Measurements from ENCODE around the gene ABHD12.

The ABHD12 gene

DNA sequence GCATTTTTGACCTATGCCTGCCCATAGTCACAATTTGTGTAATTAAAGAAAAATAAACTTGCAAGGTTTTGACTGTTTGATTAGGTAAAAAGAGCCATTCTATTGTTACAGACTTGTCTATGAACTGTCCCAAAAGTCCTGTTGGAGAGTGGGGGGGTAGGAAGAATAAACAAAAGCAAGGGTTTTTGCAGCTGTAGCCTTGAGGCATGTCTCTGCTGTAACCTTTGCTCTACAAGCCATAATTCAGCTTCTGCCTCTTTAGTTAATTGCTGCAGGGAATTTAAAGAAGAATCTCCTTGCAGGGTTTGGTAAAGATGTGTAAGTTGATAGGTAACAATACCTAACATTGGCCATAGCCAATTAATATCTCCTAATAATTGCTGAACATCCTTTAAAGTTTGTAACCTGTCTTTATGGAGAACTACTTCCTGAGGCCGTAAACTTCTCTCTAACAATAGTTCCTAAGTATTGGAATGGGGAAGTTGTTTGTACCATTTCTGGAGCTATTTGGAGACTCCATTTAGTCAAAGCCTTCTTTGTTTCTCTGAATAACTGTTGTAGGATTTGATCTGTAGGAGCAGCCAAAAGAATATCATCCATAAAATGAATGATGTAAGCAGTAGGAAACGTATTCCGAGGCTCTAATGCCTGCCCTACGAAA is 7.9 kb upstream of the ABHD12 start:
- FAIRE-seq (no peak), DNase-seq (ENCODE audit: insufficient read length, low spot score) (no peak)
- no peak for TF ChIP-seq POLR2A (IDR thresholded peaks at IDR 0.05; ENCODE audit: low read depth, low read length)

DNA sequence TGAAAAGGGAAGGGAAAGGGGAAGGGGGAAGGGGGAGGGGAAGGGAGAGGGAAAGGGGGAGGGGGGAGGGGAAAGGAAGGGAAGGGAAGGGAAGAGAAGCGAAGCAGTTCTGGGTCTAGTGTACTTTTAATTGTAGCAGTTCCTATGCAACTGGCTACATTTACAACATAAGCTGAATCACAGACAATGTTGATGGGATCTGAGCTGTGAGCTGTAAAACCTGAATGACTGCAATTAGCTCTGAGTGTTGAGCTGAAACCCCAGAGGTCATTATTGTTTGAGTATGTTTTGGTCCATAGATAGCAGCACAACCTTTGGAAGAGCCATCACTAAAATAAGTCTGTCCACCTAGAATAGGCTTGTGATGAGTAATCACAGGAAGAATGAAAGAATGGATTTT is 7.2 kb upstream of the ABHD12 start:
- TF ChIP-seq POLR2A (IDR thresholded peaks at IDR 0.05; ENCODE audit: low read depth, low read length): no peak
- FAIRE-seq (no peak), DNase-seq (ENCODE audit: insufficient read length, low spot score) (no peak)

DNA sequence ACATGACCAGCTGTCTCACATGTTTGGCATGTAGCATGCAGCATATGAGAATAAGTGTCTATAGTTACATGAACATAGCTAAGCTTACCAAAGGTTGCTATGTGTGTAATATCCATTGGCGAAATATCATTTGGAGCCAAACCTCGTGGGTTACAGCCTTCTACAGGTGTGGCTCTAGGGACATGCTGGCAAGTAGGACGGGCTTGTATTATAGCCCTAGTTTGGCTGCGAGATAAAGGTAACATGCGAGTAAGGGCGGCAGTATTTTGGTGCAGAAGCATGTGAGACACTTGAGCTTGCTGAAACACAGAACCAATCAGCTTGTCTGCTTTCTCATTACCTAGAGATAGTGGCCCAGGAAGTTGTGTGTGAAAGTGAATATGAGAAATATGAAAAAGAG is 6.5 kb upstream of the ABHD12 start:
- no peak for FAIRE-seq
- DNase-seq (ENCODE audit: insufficient read length, low spot score): no peak
- no peak for TF ChIP-seq POLR2A (IDR thresholded peaks at IDR 0.05; ENCODE audit: low read depth, low read length)

DNA sequence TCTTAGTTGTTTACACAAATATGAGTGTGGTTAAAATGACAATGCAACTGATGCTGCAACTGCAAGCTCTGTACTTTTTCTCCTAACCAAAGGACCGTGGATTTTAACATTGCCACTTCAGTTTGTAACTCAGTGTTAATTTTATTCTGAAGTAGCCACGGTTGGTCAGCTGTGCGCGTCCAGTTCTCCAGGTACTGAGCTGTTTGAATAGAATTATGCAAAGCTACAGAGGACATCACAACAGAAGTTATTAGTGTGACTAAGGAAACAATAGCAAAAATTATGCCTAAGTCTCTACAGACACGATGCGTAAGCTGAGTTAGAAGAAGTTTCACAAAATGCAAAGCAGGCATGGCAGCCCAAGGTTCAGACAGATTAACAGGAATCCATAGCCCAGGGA is 4.4 kb upstream of the ABHD12 start:
- FAIRE-seq (no peak), DNase-seq (ENCODE audit: insufficient read length, low spot score) (no peak)
- TF ChIP-seq POLR2A (IDR thresholded peaks at IDR 0.05; ENCODE audit: low read depth, low read length): no peak

DNA sequence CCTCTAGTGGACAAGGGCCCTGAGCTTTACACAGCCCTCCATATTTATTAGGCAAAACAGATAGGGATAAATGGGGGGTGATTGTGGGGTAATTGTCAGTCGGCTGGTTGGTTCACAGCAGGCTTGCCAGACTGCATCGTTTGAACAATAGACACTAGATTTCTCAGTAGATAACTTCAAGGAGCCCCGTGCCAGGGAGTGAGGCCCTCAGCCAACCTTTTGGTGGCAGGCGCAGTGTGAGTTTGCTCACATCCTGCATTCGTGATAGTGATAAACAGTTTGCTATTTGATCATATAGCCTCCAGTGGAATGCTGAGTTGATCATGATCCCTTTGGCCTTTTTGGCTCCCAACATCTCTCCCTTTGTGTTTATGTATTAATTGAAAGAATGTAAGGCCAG is 3.6 kb upstream of the ABHD12 start:
- DNase-seq (ENCODE audit: insufficient read length, low spot score) (no peak), FAIRE-seq (no peak)

DNA sequence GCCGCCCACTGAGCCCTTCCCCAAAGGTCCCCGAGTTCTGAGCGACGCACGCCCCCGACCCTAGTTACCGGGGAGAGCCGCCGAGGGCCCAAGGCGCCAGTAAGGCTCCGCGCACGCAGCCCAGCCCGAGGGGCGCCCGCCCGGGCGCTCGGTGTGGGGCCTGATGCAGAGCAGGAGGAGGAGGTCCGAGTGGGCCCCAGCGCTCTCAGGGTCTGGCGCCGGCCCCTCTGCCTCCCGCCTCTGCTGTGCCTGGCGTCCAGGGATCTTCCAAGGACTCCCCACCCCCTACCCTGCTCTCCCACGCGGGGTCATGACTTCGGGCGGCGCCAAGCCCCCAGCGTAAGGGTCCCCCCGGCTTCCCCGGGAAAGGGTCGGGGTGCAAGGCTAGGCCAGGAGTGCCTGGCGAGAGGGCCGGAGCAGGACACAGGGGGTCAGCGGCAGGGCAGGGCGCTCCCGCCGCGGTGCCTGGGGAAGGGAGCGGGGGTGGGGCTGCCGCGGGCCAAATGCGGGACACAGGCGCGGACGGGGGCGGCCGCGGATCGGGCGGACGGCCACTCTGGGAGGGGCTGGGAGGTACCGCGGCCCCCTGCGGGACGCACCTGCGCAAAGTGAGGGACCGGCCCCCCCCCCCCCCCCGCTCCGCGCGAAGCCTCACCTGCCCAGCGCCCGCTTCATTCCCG is 637 bp downstream of the ABHD12 start:
- FAIRE-seq (no peak), DNase-seq (ENCODE audit: insufficient read length, low spot score) (peak; percentile 23)
- TF ChIP-seq POLR2A (IDR thresholded peaks at IDR 0.05; ENCODE audit: low read depth, low read length): no peak

More for the DNA sequence above, 3.6 kb upstream of the ABHD12 start:
- no peak for TF ChIP-seq POLR2A (IDR thresholded peaks at IDR 0.05; ENCODE audit: low read depth, low read length)

DNA sequence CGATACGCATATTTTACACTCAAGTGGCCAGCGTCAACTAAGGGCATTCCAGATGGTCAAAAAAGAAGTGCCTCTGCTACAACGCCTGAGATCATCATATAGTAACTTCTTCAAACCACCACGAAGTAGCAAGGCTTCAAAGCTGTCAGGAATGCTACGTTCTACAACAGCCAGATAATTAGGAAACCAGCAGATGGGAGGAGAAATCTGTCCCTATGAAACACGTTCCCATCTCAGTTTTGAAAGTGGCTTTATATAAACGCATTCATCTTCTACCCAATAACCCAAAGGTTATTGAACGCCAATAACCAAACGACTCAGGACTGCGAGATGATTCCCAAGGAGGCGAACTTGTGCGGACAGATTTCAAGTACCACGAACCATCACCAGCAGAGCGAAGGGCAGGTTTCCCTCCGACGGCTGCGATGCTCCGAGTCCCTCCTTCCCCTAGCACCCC is 1.2 kb downstream of the ABHD12 start:
- DNase-seq (ENCODE audit: insufficient read length, low spot score) (peak; percentile 16), FAIRE-seq (no peak)
- no peak for TF ChIP-seq POLR2A (IDR thresholded peaks at IDR 0.05; ENCODE audit: low read depth, low read length)

DNA sequence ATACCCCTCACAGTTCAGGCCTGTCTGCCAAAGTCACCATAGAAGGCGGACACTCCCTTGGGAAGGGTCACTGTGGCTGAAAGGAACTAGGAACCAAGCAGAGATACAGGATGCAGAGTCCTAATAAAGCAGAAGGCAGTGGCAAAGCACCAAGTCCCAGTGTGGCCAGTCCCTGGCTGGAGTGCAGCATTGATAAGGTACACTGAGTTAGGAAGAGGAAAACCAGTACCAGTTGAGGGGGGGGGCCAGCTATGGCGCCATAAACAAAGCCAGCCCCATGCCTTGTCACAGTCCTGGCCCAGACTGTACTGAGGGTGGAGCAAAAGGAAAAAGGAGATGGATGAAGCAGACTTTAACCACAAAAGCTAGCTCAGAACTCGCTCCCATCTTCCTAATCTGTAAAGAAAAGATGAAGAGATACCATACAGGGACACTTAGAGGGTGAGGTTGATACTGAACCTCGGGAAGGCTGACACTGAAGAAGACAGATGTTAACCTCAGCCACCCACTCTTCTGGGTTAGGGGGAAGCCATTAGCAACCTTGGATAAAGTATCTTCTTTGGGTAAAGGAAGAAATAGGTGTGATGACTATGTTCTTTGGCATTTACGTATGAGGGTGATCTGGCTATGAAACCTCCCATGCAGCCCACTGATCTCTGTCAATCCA is 7.8 kb downstream of the ABHD12 start:
- FAIRE-seq (no peak), DNase-seq (ENCODE audit: insufficient read length, low spot score) (no peak)
- TF ChIP-seq POLR2A (IDR thresholded peaks at IDR 0.05; ENCODE audit: low read depth, low read length): no peak

DNA sequence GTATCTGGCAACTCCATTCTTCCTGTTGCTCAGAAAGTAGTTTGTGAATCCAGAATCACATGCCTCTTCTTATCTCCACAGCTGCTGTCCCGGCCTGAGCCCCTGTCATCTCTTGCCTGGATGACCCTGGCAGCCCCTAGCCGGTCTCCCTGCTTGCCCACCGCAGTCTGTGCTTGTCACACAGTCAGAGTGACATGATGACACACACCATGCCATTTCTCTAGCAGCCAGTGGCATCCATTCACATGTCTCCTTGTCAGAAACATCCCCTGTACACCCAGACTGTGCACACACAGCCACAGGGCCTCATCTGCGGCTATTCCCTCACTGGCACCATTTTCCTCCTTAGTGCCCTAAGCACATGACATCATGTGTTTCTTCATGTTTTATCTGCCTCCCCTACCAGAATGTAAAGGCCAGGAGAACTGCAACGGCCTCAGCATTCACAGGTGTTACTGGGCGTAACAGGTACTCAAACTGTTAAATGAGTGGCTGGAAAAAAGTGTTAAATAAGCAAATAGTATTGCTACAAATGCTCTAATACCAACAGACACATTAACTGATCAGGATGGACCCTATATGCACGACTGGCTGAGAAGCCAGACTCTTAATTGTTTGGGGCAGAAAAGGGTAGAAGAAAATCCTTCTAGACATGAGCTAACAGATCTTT is 9.6 kb downstream of the ABHD12 start:
- FAIRE-seq: no peak
- TF ChIP-seq POLR2A (IDR thresholded peaks at IDR 0.05; ENCODE audit: low read depth, low read length): no peak
- no peak for DNase-seq (ENCODE audit: insufficient read length, low spot score)

DNA sequence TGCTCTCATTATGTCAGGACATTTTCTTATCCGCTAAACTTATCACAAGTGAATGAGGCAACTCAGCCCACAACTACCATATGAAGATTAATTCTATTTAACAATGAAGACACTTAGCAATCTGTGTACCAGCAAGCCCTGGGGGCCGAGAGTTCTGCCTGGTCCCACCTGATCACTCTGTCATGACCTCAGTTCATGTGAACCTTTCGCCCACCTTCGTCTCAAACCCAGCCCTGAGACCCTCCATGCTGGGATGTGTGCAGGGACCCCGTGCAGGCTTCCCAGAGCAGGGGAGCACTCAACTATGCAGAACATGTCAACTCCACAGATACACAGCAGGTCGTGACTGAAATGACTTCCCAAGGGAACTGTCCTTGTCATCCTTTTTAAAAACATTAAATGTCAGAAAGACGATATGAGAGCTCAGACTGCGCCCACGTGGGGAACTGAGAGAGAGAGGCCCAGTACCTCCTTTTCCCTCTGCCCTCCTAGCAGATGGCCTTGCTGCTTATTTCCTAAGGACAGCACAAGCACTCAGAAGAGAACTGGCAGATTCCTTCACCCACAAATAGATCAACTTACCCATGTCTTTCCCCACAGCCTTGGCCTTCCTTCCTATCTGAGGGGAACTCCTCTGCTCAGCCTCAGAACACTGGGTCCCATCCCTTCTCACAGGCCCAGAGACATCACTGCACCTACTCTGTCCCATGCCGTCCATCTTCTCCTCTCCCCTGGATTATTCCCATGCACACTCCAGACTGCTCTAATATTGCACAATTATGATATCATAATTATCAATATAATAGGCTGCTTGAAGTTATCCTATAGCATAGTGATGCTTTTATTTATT is 11.5 kb downstream of the ABHD12 start:
- FAIRE-seq (no peak), DNase-seq (ENCODE audit: insufficient read length, low spot score) (no peak)
- TF ChIP-seq POLR2A (IDR thresholded peaks at IDR 0.05; ENCODE audit: low read depth, low read length): no peak

DNA sequence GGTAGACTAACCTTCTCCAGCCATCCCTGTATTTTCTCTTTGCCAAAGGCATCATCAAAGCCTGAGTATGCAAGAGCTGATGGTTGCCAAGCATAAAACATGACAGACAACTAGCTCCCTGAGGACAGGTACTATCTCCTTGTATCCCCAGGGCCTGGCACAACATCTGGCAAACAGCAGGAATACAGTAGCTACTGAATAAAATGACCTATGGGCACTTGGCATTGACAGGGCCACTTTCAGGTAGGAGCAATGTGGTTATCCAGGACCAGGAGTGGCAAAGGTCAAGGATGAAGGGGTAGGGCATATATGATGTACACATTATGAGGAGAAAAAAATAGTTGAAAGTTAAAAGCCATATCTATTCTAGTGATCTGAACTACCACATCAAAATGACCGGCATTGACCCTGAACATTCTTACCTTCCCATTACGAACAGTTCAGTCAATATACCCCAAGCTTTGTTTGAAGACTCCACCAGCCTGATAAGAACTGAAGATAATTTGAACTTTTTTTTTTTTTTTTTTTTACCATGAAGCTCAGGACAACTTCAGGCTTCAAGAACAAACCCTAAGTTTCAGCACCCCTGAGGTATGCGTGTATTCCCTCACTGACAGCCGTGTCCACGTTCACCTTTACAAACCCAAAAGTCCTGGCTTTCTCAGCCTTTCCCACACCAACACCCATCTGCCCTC is 12.3 kb downstream of the ABHD12 start:
- FAIRE-seq: no peak

DNA sequence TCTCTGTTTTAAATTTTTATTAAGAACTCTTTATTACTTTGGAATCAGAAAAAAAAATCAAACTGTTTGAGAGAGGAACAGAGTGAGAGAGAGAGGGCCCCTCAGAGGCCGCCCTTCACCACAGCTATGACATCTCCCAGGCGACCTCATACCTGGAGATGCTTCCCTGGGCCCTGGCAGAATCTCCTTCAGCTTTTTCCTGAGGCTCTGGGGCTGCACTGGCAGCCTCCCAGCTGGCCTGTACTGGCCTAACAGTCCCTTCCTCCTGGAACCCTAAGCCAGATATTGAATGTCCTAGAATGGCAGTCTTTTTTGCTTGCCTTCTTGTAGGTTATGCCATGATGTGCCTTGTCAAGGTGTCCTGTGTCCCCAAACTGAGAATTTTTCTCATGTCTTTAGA is 13.7 kb downstream of the ABHD12 start:
- FAIRE-seq (no peak), DNase-seq (ENCODE audit: insufficient read length, low spot score) (no peak)
- TF ChIP-seq POLR2A (IDR thresholded peaks at IDR 0.05; ENCODE audit: low read depth, low read length): no peak

More for the DNA sequence above, 12.3 kb downstream of the ABHD12 start:
- DNase-seq (ENCODE audit: insufficient read length, low spot score): no peak
- no peak for TF ChIP-seq POLR2A (IDR thresholded peaks at IDR 0.05; ENCODE audit: low read depth, low read length)

DNA sequence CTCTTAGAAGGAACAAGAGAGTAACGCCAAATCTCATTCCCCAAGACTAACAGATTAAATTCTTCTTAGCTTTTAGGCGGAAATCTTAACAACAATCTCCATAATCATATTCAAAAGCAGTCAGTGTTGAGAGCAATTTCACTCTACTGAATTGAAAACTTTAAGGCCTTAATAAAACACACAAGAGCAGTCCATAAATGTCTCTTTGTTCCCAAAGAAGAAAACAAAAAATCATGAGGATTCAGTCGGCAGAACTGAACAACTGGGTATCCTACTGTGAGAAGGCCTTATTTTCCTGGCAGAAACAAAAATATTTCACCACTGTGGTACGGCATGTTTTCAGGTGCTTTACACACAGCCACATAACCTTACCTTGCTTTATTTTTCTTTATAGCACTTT is 14.4 kb downstream of the ABHD12 start:
- no peak for TF ChIP-seq POLR2A (IDR thresholded peaks at IDR 0.05; ENCODE audit: low read depth, low read length)
- DNase-seq (ENCODE audit: insufficient read length, low spot score) (no peak), FAIRE-seq (no peak)

Data from H54 (cell line).